ENCODE measurements around the gene CD8B. TPM values are rescaled to one million over a fixed set of nuclear protein-coding genes. Genes with fewer than 3 reads are reported as not detected.
"Not testable (repeated sequence)": the region's sequence is repeated elsewhere in the genome, so short reads cannot be mapped to it uniquely, and the experiment has no call there.

Gene CD8B
- not detected in 2 replicates for total RNA-seq

GRCh38 chr2:86861628-86862379 is at the start of gene CD8B:
CD8B (minus strand) TSS chr2:86861886; CDS start chr2:86861865, 21 bp downstream.
- DNase-seq (ENCODE audit: low read depth in 2 of 2), result not testable (repeated sequence)

- not testable (repeated sequence) for DNase-seq (ENCODE audit: low read depth in 2 of 2)
These were observed 44.2 kb upstream of the CD8B start for GRCh38 chr2:86905868-86906267.

DNA sequence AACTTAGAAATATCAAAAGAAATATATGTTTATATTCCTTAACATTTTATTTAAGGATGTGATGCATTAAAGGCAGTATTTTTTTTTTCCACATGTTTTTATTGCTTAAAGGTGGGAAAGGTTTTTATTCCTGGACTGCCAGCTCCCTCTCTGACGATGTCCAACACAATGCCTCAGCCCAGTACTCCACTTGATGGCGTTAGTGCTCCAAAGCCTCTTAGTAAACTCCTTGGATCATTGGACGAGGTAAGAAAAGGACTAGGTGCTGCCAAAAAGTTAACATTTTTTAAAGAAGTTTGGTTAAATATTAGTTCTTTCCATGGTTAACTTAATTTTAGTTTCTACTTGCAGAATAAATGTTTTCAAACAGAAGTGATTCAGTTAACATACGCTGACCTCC is 39.0 kb upstream of the CD8B start:
- not testable (repeated sequence) for DNase-seq (ENCODE audit: low read depth in 2 of 2)

DNA sequence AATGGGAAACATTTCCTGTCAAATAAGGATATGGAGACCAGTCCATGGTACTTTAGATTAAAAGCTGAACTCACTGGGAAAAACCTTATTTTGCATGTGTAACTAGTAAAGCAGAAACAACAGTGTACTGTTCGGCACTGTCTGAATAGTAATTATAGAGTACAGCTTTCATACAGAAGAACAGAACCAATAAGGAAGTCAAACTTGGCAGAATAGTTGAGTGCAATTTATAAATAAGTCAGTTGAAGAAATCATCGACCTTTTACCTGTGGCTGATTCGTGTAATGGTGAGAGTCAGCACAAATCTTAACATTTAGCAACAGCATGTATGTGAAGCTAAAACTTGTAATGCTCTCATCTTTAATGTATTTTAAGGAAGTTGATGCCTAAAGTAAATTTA is 24.3 kb upstream of the CD8B start:
- not testable (repeated sequence) for DNase-seq (ENCODE audit: low read depth in 2 of 2)

- DNase-seq (ENCODE audit: low read depth in 2 of 2), result not testable (repeated sequence)
These were observed 21.2 kb upstream of the CD8B start for GRCh38 chr2:86882865-86883264.

DNA sequence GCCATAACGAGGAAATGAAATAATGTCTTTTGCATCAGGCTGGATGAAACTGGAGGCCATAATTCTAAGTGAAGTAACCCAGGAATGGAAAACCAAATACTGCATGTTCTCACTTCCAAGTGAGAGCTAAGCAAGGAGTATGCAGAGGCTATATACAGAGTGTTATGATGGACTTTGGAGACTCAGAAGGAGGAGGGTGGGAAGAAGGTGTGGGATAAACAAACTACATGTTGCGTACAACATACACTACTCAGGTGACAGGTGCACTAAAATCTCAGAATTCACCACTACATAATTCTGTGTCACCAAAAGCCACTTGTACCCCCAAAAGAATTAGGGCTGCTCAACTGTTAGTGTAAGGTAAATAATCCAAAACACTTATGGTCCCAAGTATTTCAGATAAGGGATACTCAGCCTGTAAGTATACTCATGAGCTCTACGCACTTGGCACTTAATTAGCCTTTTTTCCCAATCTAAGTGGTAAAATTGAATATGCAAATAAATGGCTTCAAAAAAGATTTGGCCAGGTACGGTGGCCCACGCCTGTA is 20.5 kb upstream of the CD8B start:
- DNase-seq (ENCODE audit: low read depth in 2 of 2), result not testable (repeated sequence)

GRCh38 chr2:86878986-86879385 is 17.3 kb upstream of the CD8B start:
- DNase-seq (ENCODE audit: low read depth in 2 of 2), result not testable (repeated sequence)

- DNase-seq (ENCODE audit: low read depth in 2 of 2), result not testable (repeated sequence)
These were observed 9.3 kb upstream of the CD8B start for GRCh38 chr2:86870941-86871340.

DNA sequence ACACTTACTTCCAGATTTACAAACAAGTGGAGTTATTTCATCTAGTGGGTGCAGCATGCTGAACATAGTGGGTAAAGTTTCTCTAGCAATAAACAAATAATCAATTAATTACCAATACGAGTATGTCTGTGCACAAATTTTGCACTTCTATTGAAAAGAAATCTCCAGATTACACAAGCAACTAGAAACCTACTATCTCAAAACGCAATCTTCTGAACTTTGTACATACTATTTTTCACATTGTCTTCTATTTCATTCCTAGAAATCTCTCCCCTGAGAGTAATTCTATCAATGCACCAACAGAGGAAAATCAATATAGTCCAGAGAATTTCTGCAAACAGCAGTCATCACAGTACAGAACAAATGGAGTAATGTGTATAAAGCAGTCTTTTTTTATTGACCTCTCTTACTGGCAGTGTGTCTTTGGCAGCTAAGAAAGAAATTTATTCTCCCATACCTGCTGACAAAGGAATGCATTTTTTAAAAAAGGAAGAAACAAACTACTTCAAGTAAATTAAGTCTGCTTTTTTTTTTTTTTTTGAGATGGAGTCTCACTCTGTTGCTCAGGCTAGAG is 7.3 kb upstream of the CD8B start:
- DNase-seq (ENCODE audit: low read depth in 2 of 2), result not testable (repeated sequence)

GRCh38 chr2:86862380-86862703 is 656 bp upstream of the CD8B start:
- not testable (repeated sequence) for DNase-seq (ENCODE audit: low read depth in 2 of 2)

- not testable (repeated sequence) for DNase-seq (ENCODE audit: low read depth in 2 of 2)
These were observed 511 bp downstream of the CD8B start for GRCh38 chr2:86861175-86861574.

GRCh38 chr2:86860573-86860972 is 1.1 kb downstream of the CD8B start:
- not testable (repeated sequence) for DNase-seq (ENCODE audit: low read depth in 2 of 2)

GRCh38 chr2:86857688-86858087 is 4.0 kb downstream of the CD8B start:
- not testable (repeated sequence) for DNase-seq (ENCODE audit: low read depth in 2 of 2)

DNA sequence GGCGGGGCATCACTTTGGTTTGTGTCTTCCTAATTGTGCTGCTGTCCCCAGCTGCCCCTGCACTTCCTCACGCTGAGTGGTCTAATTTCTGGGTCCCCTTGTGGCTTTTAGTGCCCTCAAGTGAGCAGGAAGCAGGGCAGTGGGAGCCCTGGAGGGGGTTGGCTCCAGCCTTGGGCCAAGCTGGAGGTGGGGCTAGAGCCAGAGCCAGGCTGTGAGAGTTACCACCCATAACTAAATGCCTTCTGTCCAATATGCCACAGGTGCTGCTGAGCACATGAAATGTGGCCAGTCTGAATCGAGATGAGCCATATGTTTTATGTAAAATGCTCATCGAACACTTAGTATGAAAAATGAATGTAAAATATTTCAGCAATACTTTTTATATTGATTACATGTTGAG is 5.2 kb downstream of the CD8B start:
- DNase-seq (ENCODE audit: low read depth in 2 of 2), result not testable (repeated sequence)

GRCh38 chr2:86855981-86856380 is 5.7 kb downstream of the CD8B start:
- DNase-seq (ENCODE audit: low read depth in 2 of 2), result not testable (repeated sequence)

DNA sequence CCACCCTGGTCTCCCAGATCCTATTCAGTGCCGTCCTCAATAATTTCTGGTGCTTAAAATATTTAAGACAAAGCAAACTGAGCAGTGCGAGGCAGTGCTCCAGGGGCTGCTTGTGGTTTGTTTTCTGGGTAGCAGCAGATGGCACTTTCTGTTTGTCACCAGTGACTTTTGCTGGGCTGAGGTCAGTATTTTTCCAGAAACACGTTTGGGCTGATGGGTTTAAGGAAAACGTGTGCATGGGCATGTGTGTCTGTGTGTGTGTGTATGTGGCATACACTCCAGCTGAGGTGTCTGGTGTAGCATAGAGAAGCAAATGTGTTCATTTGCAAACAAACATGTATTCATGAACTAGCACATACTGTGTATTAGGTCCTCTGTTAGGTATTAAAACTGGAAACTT is 10.1 kb downstream of the CD8B start:
- not testable (repeated sequence) for DNase-seq (ENCODE audit: low read depth in 2 of 2)

- DNase-seq (ENCODE audit: low read depth in 2 of 2), result not testable (repeated sequence)
These were observed 19.0 kb downstream of the CD8B start for GRCh38 chr2:86842607-86843234.

DNA sequence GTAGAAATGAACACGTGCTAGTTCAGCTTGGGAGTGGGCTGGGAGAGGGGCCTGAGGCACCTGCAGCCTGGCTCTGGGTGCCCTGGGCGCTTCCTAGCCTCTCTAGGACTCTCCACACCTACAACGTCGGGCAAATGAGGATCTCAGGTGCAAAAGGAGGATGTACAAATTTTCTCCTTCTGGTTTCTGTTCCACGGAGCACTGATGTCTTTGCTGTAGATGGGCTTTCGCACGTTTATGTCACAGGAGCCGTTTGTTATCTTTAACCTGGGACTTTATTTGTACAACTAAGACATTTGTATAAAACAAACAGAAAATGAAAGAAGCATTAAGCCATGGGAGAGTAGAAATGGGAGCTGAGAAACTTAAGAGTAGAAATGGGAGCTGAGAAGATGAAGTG is 20.4 kb downstream of the CD8B start:
- not testable (repeated sequence) for DNase-seq (ENCODE audit: low read depth in 2 of 2)

- not testable (repeated sequence) for DNase-seq (ENCODE audit: low read depth in 2 of 2)
These were observed 21.7 kb downstream of the CD8B start for GRCh38 chr2:86839871-86840548.

GRCh38 chr2:86839455-86839854 is 22.2 kb downstream of the CD8B start:
- not testable (repeated sequence) for DNase-seq (ENCODE audit: low read depth in 2 of 2)

GRCh38 chr2:86837714-86838113 is 24.0 kb downstream of the CD8B start:
- DNase-seq (ENCODE audit: low read depth in 2 of 2), result not testable (repeated sequence)

All from dermis microvascular lymphatic vessel endothelial cell (primary cell).